HL-60 (cell line): ENCODE results near the gene LRP8.
"Not testable (repeated sequence)": the region's sequence is repeated elsewhere in the genome, so short reads cannot be mapped to it uniquely, and the experiment has no call there.

Source experiments
- DNase-seq, 2 experiments: peaks; one replicate each; pipeline ENCODE4 v3.0.0-alpha.2; 2010 to 2020; ENCODE audit warnings: low read depth in 1 of 2, low spot score in 1 of 2
- H3K27ac ChIP-seq: fragments of 250-450 bp; sonication (Bioruptor Pico); replicated peaks from 2 replicates; pipeline ENCODE4 v1.5.1; 2020; ENCODE audit warnings: mild to moderate bottlenecking, moderate library complexity
- H3K27me3 ChIP-seq: fragments of 250-450 bp; sonication (Bioruptor Pico); 2 replicates; pipeline ENCODE4 v1.5.1; 2021; ENCODE audit warnings: mild to moderate bottlenecking, moderate library complexity; ENCODE audit not compliant: insufficient read depth, poor library complexity, severe bottlenecking
- H3K4me3 ChIP-seq: replicated peaks from 2 replicates; pipeline ENCODE4 v1.5.1; 2011; ENCODE audit warnings: mild to moderate bottlenecking, control low read depth, low read length; ENCODE audit not compliant: insufficient read depth
- CTCF ChIP-seq: IDR thresholded peaks from one replicate; pipeline ENCODE4 v1.5.1; 2011; ENCODE audit warnings: low read length, control low read depth, inconsistent platforms; ENCODE audit not compliant: insufficient read depth
- GABPA ChIP-seq: IDR thresholded peaks from 2 replicates; pipeline ENCODE4 v1.6.1; 2012; ENCODE audit warnings: low read depth
- POLR2AphosphoS5 ChIP-seq: IDR thresholded peaks from 2 replicates; pipeline ENCODE4 v1.6.1; 2012; ENCODE audit warnings: low read depth
- SPI1 ChIP-seq: IDR thresholded peaks from 2 replicates; pipeline ENCODE4 v1.6.1; 2012; ENCODE audit warnings: low read depth, mild to moderate bottlenecking, borderline replicate concordance
- TF ChIP-seq, protein P1 (sequence below): IDR thresholded peaks from 2 replicates; pipeline ENCODE4 v1.6.1; 2012; ENCODE audit warnings: low read depth; ENCODE audit not compliant: insufficient replicate concordance

The LRP8 gene

DNA sequence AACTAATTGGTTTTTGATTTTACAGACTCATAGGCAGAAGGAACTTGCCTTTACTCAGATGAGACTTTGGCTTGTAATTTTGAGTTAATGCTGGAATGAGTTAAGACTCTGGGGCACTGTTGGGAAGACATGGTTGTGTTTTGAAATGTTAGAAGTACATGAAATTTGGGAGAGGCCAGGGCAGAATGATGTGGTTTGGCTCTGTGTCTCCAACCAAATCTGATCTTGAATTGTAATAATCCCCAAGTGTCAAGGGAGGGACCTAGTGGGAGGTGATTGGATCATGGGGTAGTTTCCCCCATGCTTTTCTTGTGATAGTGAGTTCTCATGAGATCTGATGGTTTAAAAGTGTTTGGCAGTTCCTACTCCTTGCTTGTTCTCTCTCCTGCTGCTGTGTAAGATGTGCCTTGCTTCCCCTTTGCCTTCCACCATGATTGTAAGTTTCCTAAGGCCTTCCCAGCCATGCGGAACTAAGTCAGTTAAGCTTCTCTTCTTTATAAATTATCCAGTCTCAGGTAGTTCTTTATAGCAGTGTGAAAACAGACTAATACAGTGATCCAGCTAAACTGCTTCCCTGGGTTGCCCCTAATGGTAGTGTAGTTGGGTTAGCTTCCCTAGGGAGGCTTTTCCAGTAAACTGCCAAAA, 121.0 kb downstream of the LRP8 start:
- H3K27me3 ChIP-seq = no peaks in the 10 kb centered on the region
- TF ChIP-seq, protein P1, sequence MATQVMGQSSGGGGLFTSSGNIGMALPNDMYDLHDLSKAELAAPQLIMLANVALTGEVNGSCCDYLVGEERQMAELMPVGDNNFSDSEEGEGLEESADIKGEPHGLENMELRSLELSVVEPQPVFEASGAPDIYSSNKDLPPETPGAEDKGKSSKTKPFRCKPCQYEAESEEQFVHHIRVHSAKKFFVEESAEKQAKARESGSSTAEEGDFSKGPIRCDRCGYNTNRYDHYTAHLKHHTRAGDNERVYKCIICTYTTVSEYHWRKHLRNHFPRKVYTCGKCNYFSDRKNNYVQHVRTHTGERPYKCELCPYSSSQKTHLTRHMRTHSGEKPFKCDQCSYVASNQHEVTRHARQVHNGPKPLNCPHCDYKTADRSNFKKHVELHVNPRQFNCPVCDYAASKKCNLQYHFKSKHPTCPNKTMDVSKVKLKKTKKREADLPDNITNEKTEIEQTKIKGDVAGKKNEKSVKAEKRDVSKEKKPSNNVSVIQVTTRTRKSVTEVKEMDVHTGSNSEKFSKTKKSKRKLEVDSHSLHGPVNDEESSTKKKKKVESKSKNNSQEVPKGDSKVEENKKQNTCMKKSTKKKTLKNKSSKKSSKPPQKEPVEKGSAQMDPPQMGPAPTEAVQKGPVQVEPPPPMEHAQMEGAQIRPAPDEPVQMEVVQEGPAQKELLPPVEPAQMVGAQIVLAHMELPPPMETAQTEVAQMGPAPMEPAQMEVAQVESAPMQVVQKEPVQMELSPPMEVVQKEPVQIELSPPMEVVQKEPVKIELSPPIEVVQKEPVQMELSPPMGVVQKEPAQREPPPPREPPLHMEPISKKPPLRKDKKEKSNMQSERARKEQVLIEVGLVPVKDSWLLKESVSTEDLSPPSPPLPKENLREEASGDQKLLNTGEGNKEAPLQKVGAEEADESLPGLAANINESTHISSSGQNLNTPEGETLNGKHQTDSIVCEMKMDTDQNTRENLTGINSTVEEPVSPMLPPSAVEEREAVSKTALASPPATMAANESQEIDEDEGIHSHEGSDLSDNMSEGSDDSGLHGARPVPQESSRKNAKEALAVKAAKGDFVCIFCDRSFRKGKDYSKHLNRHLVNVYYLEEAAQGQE = no peak
- TF ChIP-seq CTCF (no peak), SPI1 (no peak), POLR2AphosphoS5 (no peak), GABPA (no peak)
- H3K4me3 ChIP-seq = no peak overlapping the region

GRCh38 chr1:53206083-53206685, 121.7 kb downstream of the LRP8 start:
- not testable (repeated sequence) for H3K4me3 ChIP-seq, DNase-seq

More for the DNA sequence above, 121.0 kb downstream of the LRP8 start:
- H3K27ac ChIP-seq = no peak overlapping the region
- DNase-seq = no peak

DNA sequence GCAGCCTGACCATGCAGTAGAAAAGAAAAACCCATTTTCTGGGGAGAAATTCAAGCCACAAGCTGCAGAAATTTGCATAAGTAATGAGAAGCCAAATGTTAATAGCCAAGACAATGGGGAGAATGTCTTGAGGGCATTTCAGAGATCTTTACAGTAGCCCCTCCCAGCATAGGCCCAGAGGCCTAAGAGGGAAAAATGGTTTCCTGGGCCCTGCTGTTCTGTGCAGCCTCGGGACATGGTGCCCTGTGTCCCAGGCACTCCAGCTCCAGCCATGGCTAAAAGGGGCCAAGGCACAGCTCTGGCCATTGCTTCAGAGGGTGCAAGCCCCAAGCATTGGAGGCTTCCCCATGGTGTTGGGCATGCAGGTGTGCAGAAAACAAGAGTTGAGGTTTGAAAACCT, 122.4 kb downstream of the LRP8 start:
- not testable (repeated sequence) for H3K27me3 ChIP-seq, H3K27ac ChIP-seq, H3K4me3 ChIP-seq, DNase-seq

More at GRCh38 chr1:53206083-53206685, 121.7 kb downstream of the LRP8 start:
- not testable (repeated sequence) for H3K27ac ChIP-seq, H3K27me3 ChIP-seq

- no peak for DNase-seq
- H3K27ac ChIP-seq = no peak overlapping the region
- H3K4me3 ChIP-seq = no peak overlapping the region
- no peaks in the 10 kb centered on the region for H3K27me3 ChIP-seq
- TF ChIP-seq POLR2AphosphoS5 = no peak
- no peak for TF ChIP-seq GABPA
- no peak for TF ChIP-seq SPI1
- TF ChIP-seq, protein P1 = no peak
- TF ChIP-seq CTCF = no peak
These were observed 124.4 kb downstream of the LRP8 start for GRCh38 chr1:53203466-53203865.

- Histone ChIP-seq H3K4me3 (no peak overlapping the region), H3K27ac (no peak overlapping the region), H3K27me3 (no peaks in the 10 kb centered on the region)
- TF ChIP-seq GABPA (no peak), SPI1 (no peak), CTCF (no peak), POLR2AphosphoS5 (no peak)
- TF ChIP-seq, protein P1 = no peak
- DNase-seq = no peak
These were observed 129.6 kb downstream of the LRP8 start for GRCh38 chr1:53198241-53198651.
